HG02588 (cell line): ENCODE measurements around the gene CA5A.
"Not testable (repeated sequence)": the region's sequence is repeated elsewhere in the genome, so short reads cannot be mapped to it uniquely, and the experiment has no call there.

Experiments used
- ATAC-seq: cut with Tn5 transposase; IDR thresholded peaks from one replicate; pipeline ENCODE4 v1.9.1; 2021; ENCODE audit warnings: mild to moderate bottlenecking, moderate library complexity; ENCODE audit not compliant: unreplicated experiment

The CA5A gene

GRCh38 chr16:87926246-87927194 lies 9.8 kb downstream of the CA5A start:
- no peak for ATAC-seq

GRCh38 chr16:87924811-87925670 lies 11.3 kb downstream of the CA5A start:
- no peak for ATAC-seq

- ATAC-seq: peak; percentile 57
Measured at GRCh38 chr16:87924041-87924810, 12.1 kb downstream of the CA5A start.

GRCh38 chr16:87922250-87922871 lies 14.0 kb downstream of the CA5A start:
- no peak for ATAC-seq

DNA sequence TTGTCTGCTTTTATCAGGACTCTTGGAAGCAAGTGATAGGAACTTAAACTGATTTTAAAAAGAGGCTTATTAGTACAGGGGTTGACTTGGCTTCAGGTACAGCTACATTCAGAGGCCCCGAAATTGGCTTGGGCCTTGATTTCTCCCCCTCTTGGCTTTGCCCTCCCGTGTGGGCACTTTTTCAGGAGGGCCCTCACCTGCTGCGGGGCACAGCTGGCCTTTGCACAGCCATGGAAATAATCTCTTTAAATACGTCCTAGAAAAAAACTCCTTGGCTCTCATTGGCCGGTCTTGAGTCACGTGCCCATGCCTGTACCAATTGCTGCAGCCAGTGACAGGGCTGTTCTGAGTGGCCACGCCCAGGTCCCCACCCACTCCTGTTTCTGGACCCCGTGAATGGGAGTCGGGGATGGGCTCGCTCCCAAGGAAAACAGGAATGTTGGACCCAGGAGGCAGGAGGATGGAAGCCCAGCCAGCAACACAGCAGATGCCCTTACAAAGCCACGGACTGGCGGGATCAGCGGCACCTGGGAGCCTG lies 15.0 kb downstream of the CA5A start:
- ATAC-seq: no peak

DNA sequence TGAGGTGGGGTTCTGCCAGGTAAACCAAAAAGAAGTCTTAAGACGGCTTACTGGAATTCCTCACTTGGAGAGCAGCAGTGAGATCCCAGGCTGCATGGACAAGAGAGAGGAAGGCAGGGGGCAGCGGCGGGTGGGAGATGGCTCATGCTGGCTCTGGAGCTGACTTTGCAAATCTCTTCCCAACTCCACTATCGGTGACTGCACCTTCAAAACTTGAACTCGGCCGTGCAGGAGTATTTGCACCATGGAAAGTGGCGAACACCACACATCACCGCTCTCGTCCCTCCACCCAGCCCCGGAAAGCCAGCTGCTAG lies 16.7 kb downstream of the CA5A start:
- no peak for ATAC-seq

- ATAC-seq: no peak
Measured at GRCh38 chr16:87918866-87919680, 17.3 kb downstream of the CA5A start.

DNA sequence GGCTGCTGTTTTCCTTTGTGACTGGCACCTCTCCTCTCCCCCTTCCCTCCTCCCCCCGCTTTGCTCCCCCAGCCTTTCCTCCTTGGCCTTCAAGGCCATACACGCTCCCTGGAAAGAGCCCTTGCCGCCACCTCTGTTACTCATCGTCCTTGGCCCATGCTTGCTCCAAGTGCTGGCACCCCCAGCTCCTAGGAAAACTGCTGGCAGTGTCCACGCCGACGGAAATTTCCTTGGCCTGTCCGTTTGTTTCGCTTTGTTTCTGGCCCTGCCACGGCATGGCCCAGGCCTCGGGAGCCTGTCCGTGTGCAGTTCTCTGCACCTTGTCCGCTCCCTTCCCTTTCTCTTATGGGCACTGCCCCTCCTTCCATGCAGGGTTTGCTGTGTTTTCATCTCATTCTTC lies 18.0 kb downstream of the CA5A start:
- ATAC-seq: no peak

DNA sequence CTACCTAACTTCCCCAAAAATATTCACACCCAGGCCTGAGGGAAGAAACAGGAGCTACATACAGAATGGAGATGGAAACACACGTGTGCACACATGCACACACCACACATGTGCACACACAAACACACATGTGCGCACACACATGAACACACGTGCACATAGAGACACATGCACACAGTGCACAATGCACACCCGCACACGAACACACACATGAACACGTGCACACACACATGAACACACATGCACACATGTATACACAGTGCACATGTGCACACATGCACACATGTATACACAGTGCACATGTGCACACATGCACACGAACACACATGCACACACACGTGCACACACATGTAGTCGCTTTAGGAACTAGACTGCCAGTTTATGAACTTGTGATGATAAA lies 18.8 kb downstream of the CA5A start:
- no peak for ATAC-seq

DNA sequence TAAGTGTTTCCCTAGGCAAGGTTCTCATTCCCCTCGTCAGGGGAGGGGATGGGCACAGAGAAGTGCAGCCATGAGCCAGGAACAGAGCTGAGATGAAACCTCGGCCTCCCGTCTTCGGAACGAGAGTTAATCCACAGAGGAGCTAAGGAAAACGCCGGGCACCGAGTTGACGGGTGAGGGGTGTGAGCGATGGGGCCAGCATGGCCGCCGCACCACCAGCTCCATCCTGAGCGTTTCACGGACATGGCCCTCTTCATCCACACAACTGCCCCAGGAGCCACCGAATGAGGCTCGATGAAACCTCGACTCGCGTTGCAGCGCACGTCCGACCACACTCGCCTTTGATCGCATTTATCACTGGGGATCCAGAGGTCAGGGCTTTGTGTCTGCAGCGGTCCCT lies 21.5 kb downstream of the CA5A start:
- ATAC-seq: no peak

- ATAC-seq: not testable (repeated sequence)
Measured at GRCh38 chr16:87914021-87914725, 22.2 kb downstream of the CA5A start.

GRCh38 chr16:87912691-87913090 lies 23.6 kb downstream of the CA5A start:
- ATAC-seq: not testable (repeated sequence)

GRCh38 chr16:87911106-87911763 lies 25.1 kb downstream of the CA5A start:
- ATAC-seq: not testable (repeated sequence)

DNA sequence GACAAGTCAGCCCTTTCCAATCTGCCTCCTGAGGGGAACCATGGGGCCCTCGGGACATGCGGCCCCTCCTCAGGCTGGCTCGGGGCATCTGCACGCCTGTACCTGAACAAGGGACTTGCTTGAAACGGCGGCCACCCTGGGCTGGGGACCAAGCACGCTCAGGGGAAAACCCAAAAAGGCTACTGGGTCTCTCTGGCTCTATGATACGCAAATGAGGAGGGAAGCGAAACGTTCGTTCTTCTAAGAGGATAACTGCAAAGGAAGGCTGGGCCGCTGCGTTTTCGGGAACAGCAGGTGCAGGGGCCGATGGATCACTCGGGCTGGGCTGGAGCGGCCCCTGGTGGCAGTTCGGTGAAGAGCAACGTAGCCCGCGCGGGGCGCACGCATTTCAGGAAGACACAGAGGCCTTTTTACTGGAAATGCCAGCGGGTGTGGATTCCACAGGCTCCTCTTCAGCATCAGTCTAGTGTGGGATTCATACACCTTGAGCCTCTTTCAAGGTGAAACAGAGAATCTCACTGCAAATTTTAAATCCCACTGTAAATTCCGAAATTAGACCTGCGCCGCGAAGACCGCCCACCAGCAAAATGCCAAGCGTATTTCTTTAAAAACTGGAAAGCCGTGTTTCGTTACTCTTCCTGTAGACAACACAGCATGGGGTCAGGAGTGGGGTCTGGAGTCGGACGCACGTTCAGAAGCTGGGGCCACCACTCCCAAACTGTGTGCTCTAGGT lies 27.0 kb downstream of the CA5A start:
- ATAC-seq: peak; percentile 68

GRCh38 chr16:87908101-87908500 lies 28.2 kb downstream of the CA5A start:
- ATAC-seq: not testable (repeated sequence)

GRCh38 chr16:87905521-87905920 lies 30.8 kb downstream of the CA5A start:
- not testable (repeated sequence) for ATAC-seq

DNA sequence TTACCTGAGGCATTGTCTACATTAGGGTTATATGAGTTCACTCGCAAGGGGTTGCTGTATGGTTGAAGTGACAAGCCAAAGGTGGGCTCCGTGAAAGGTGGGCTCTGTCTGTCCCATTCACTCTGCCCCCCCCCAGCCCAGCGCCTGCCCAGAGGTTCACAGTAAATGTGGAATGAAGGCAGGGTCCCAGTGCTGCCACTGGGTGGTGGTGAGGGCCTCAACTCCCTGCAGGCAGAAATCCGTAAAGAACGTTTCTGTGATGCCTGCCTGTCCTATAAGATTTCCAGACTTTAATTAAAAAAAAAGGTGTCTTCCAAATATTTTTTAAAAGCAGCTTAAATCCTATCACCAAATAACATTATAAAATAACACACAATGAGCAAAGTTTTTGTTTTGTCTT lies 31.4 kb downstream of the CA5A start:
- not testable (repeated sequence) for ATAC-seq

DNA sequence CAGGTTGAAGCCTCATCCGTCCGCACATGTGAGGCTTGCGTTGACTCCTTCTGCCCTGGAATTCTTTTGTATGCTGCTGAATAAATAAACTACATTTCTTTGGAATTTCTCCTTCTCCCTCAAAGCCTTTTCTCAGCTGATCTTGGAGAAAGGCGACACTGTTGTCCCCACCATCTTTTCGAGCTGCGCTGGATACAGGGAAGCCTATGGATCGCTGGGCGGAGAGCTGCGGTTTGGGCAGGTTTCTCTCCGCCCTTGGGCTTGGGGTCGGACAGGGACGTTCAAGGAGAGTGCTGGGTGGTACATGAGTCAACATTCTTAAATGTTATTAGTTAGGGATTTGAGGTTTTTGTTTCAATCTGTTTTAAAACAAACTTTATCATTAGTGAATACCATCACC lies 35.8 kb downstream of the CA5A start:
- not testable (repeated sequence) for ATAC-seq
